HepG2 (cell line): ENCODE data around the gene ERVH48-1. TPM values are rescaled to one million over a fixed set of nuclear protein-coding genes. Genes with fewer than 3 reads are reported as not detected.
A peak's percentile ranks its signal among the peaks of the same experiment; 100 is the strongest.

Source experiments
- BHLHE40 ChIP-seq: IDR thresholded peaks from 2 replicates; pipeline ENCODE4 v1.6.1; 2011; ENCODE audit warnings: low read length, improper control_type of control experiment
- EED ChIP-seq: sonication (generic); formaldehyde crosslinking; IDR thresholded peaks from 2 replicates; pipeline ENCODE4 v1.5.0; 2020; ENCODE audit warnings: mild to moderate bottlenecking, missing genetic modification reagents
- FOXO1 ChIP-seq: sonication (generic); formaldehyde crosslinking; IDR thresholded peaks from 2 replicates; pipeline ENCODE4 v1.4.0; 2020; ENCODE audit warnings: missing genetic modification reagents
- JUNB ChIP-seq: sonication (generic); formaldehyde crosslinking; IDR thresholded peaks from 2 replicates; pipeline ENCODE4 v1.8.0; 2022; ENCODE audit warnings: missing genetic modification reagents, mild to moderate bottlenecking, borderline replicate concordance
- MTA1 ChIP-seq: sonication (generic); formaldehyde crosslinking; IDR thresholded peaks from 2 replicates; pipeline ENCODE4 v1.4.0; 2020; ENCODE audit warnings: missing genetic modification reagents, mild to moderate bottlenecking, borderline replicate concordance
- NCOA2 ChIP-seq: sonication (generic); formaldehyde crosslinking; IDR thresholded peaks from 2 replicates; pipeline ENCODE4 v1.8.0; 2022; ENCODE audit warnings: inconsistent platforms
- NFIB ChIP-seq: sonication (generic); formaldehyde crosslinking; IDR thresholded peaks from 2 replicates; pipeline ENCODE4 v1.9.0; 2021; ENCODE audit warnings: missing genetic modification reagents, mild to moderate bottlenecking, borderline replicate concordance
- PCBP1 ChIP-seq: fragments of 200-400 bp; formaldehyde crosslinking; IDR thresholded peaks from 2 replicates; pipeline ENCODE4 v1.6.1; 2017; ENCODE audit warnings: mild to moderate bottlenecking, low read depth, low read length, borderline replicate concordance
- RBFOX2 ChIP-seq: fragments of 200-400 bp; formaldehyde crosslinking; IDR thresholded peaks from 2 replicates; pipeline ENCODE4 v1.6.1; 2017; ENCODE audit warnings: low read depth, mild to moderate bottlenecking, low read length
- RNF2 ChIP-seq: fragments of 450-650 bp; conservative IDR thresholded peaks from 2 replicates; pipeline ENCODE4 v1.6.1; 2016; ENCODE audit warnings: low read depth
- SOX5 ChIP-seq: IDR thresholded peaks from 2 replicates; pipeline ENCODE4 v1.6.1; 2016; ENCODE audit warnings: borderline replicate concordance
- ZKSCAN5 ChIP-seq: sonication (generic); formaldehyde crosslinking; IDR thresholded peaks from 2 replicates; pipeline ENCODE4 v1.5.1; 2020; ENCODE audit warnings: mild to moderate bottlenecking, missing genetic modification reagents
- ZKSCAN8 ChIP-seq: IDR thresholded peaks from 2 replicates; pipeline ENCODE4 v1.6.1; 2016; ENCODE audit warnings: borderline replicate concordance, missing genetic modification reagents, missing compliant biosample characterization
- ZMAT3 ChIP-seq: sonication (generic); formaldehyde crosslinking; conservative IDR thresholded peaks from 2 replicates; pipeline ENCODE4 v1.7.0; 2021; ENCODE audit warnings: missing genetic modification reagents
- ZNF121 ChIP-seq: sonication (generic); formaldehyde crosslinking; IDR thresholded peaks from 2 replicates; pipeline ENCODE4 v1.5.0; 2020; ENCODE audit warnings: mild to moderate bottlenecking, missing genetic modification reagents
- ZNF263 ChIP-seq: sonication (generic); formaldehyde crosslinking; IDR thresholded peaks from 2 replicates; pipeline ENCODE4 v1.4.0; 2020; ENCODE audit warnings: missing genetic modification reagents
- ZNF33A ChIP-seq: sonication (generic); formaldehyde crosslinking; IDR thresholded peaks from 2 replicates; pipeline ENCODE4 v1.5.1; 2020; ENCODE audit warnings: missing genetic modification reagents, mild to moderate bottlenecking, moderate library complexity, borderline replicate concordance
- ZNF567 ChIP-seq: sonication (generic); formaldehyde crosslinking; IDR thresholded peaks from 2 replicates; pipeline ENCODE4 v1.8.1; 2023; ENCODE audit warnings: mild to moderate bottlenecking, missing genetic modification reagents, borderline replicate concordance
- ZNF598 ChIP-seq: sonication (generic); formaldehyde crosslinking; IDR thresholded peaks from 2 replicates; pipeline ENCODE4 v1.5.1; 2020; ENCODE audit warnings: mild to moderate bottlenecking, missing genetic modification reagents, borderline replicate concordance
- ZNF747 ChIP-seq: sonication (generic); formaldehyde crosslinking; IDR thresholded peaks from 2 replicates; pipeline ENCODE4 v1.8.1; 2023; ENCODE audit warnings: missing genetic modification reagents, mild to moderate bottlenecking, borderline replicate concordance
- ZSCAN21 ChIP-seq: sonication (generic); formaldehyde crosslinking; IDR thresholded peaks from 2 replicates; pipeline ENCODE4 v1.8.0; 2022; ENCODE audit warnings: mild to moderate bottlenecking, missing genetic modification reagents, moderate library complexity, borderline replicate concordance
- polyA plus RNA-seq, 8 experiments: library from polyadenylated mRNA; depleted of rRNA in 3 of 8; stranded (reverse) in 7 of 8; unstranded in 1 of 8; fragments of >200 nt; fragmentation: Illumina TruSeq in 4 of 8; extraction: Trizol in 4 of 8; gene quantifications; 2 replicates each; pipeline versions ENCODE4 v1.2.1 to v1.2.3, GENCODE V29; 2011 to 2016; ENCODE audit warnings: low read depth in 4 of 8, missing spikeins in 1 of 8, mixed read lengths in 1 of 8; ENCODE audit not compliant: insufficient read depth in 1 of 8
- total RNA-seq, 5 experiments: library from RNA; depleted of rRNA; stranded (reverse); fragments of >200 nt; fragmentation: Illumina TruSeq; extraction: Trizol; gene quantifications; 2 replicates each; pipeline ENCODE4 v1.2.3, GENCODE V29; 2016; ENCODE audit warnings: low read depth in 1 of 5
- TF ChIP-seq, protein P1 (sequence below): sonication (generic); formaldehyde crosslinking; IDR thresholded peaks from 2 replicates; pipeline ENCODE4 v1.5.0; 2020; ENCODE audit warnings: missing genetic modification reagents
- TF ChIP-seq, protein P2 (sequence below): sonication (generic); formaldehyde crosslinking; IDR thresholded peaks from 2 replicates; pipeline ENCODE4 v1.8.0; 2023; ENCODE audit warnings: mild to moderate bottlenecking, missing genetic modification reagents
- TF ChIP-seq, protein P3 (sequence below): IDR thresholded peaks from 2 replicates; pipeline ENCODE4 v1.4.0; 2020; ENCODE audit warnings: mild to moderate bottlenecking, missing genetic modification reagents

Gene ERVH48-1
- total and polyA plus RNA-seq, 2 of the 13 experiments (the other 11 are each of a cell fraction or from before 2014, with no cell fraction given) = 1.8 TPM; not detected in 1

DNA sequence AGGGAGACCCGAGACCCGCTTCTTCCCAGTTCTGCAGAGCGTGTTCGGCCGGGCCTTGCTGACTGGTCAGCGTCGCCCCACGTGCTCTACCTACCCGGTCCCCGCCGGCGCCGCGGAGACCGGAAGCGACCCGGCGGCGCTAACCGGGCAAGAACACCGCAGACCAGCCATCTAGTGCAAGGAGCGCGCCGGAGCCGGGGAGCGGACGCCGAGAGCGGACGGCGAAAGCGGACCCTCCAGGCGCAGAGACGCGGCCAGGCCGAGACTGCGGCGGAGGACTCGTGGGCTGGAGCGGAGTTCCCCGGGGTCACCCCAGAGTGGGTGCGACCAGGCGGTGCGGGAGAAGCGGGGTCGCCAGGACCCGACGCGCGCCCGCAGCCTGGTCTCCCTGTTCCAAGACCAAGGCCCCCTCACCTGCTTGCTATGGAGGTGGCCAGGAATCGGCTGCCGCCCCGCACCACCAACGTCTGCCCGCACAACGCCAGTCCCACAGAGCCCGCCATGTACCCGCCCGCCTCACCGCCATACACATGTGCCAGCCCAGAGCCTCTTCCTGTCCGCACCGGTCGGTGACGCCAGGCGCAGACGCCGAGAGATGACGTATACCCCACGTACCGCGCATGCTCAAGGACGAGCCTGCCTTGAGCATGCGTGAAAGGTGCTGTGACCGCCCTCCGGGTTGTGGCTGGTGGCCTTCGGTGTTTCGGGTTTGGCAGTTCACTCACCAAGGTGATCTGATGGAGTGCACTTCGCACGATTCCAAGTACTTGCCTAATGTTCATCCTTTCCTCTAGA, 46.2 kb downstream of the ERVH48-1 start, which contains the start of gene WDR4 (continued):
- TF ChIP-seq PCBP1 = peak; percentile 68; the same call in 1 of the 2 replicates
- no peak for TF ChIP-seq RNF2
- TF ChIP-seq, protein P1, sequence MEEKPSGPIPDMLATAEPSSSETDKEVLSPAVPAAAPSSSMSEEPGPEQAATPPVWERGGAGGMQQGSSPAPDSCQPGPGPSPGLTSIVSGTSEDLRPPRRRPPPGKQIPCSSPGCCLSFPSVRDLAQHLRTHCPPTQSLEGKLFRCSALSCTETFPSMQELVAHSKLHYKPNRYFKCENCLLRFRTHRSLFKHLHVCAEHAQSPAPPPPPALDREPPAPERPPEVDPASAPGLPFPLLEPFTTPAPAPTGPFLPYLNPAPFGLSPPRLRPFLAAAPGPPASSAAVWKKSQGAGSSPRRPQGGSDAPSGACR (CRISPR knock-in tag) = no peak; the same call in 1 of the 2 replicates
- peak; percentile 8; the same call in 1 of the 2 replicates for TF ChIP-seq ZNF598
- peak; percentile 76; the same call in 1 of the 2 replicates for TF ChIP-seq MTA1 (CRISPR knock-in tag)
- TF ChIP-seq SOX5 (CRISPR knock-in tag) = peak; percentile 18; the same call in 1 of the 2 replicates
- TF ChIP-seq ZKSCAN5 (CRISPR knock-in tag) = no peak
- no peak for TF ChIP-seq ZNF33A (CRISPR knock-in tag)
- TF ChIP-seq ZSCAN21 (CRISPR knock-in tag) = no peak; the same call in 1 of the 2 replicates
- TF ChIP-seq ZKSCAN8 (CRISPR knock-in tag) = peak; percentile 24; the same call in 1 of the 2 replicates
- TF ChIP-seq EED = 0 out of 2 replicates have a peak, but pooled peaks have one; percentile 18
- TF ChIP-seq ZNF747 (CRISPR knock-in tag) = no peak; the same call in 1 of the 2 replicates
- 0 out of 2 replicates have a peak, but pooled peaks have one; percentile 45 for TF ChIP-seq BHLHE40
- peak; percentile 64; the same call in 1 of the 2 replicates for TF ChIP-seq ZMAT3 (CRISPR knock-in tag)
- 0 out of 2 replicates have a peak, but pooled peaks have one; percentile 21 for TF ChIP-seq FOXO1 (CRISPR knock-in tag)
- 0 out of 2 replicates have a peak, but pooled peaks have one; percentile 43 for TF ChIP-seq ZNF263 (CRISPR knock-in tag)
- TF ChIP-seq JUNB = no peak
- TF ChIP-seq RBFOX2 = peak; percentile 98
- TF ChIP-seq, protein P2, sequence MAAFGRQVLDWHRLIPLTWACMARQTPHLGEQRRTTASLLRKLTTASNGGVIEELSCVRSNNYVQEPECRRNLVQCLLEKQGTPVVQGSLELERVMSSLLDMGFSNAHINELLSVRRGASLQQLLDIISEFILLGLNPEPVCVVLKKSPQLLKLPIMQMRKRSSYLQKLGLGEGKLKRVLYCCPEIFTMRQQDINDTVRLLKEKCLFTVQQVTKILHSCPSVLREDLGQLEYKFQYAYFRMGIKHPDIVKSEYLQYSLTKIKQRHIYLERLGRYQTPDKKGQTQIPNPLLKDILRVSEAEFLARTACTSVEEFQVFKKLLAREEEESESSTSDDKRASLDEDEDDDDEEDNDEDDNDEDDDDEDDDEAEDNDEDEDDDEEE = 0 out of 2 replicates have a peak, but pooled peaks have one; percentile 51
- 0 out of 2 replicates have a peak, but pooled peaks have one; percentile 23 for TF ChIP-seq ZNF567 (CRISPR knock-in tag)
- TF ChIP-seq NCOA2 (CRISPR knock-in tag) = peak; percentile 55; the same call in 1 of the 2 replicates
- TF ChIP-seq NFIB = no peak
- TF ChIP-seq, protein P3, sequence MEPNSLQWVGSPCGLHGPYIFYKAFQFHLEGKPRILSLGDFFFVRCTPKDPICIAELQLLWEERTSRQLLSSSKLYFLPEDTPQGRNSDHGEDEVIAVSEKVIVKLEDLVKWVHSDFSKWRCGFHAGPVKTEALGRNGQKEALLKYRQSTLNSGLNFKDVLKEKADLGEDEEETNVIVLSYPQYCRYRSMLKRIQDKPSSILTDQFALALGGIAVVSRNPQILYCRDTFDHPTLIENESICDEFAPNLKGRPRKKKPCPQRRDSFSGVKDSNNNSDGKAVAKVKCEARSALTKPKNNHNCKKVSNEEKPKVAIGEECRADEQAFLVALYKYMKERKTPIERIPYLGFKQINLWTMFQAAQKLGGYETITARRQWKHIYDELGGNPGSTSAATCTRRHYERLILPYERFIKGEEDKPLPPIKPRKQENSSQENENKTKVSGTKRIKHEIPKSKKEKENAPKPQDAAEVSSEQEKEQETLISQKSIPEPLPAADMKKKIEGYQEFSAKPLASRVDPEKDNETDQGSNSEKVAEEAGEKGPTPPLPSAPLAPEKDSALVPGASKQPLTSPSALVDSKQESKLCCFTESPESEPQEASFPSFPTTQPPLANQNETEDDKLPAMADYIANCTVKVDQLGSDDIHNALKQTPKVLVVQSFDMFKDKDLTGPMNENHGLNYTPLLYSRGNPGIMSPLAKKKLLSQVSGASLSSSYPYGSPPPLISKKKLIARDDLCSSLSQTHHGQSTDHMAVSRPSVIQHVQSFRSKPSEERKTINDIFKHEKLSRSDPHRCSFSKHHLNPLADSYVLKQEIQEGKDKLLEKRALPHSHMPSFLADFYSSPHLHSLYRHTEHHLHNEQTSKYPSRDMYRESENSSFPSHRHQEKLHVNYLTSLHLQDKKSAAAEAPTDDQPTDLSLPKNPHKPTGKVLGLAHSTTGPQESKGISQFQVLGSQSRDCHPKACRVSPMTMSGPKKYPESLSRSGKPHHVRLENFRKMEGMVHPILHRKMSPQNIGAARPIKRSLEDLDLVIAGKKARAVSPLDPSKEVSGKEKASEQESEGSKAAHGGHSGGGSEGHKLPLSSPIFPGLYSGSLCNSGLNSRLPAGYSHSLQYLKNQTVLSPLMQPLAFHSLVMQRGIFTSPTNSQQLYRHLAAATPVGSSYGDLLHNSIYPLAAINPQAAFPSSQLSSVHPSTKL (CRISPR knock-in tag) = no peak; the same call in 1 of the 2 replicates
- no peak for TF ChIP-seq ZNF121 (CRISPR knock-in tag)
